ENCODE data around the gene LYPLA2. TPM values are rescaled to one million over a fixed set of nuclear protein-coding genes. Genes with fewer than 3 reads are reported as not detected.
"Not testable (repeated sequence)": the region's sequence is repeated elsewhere in the genome, so short reads cannot be mapped to it uniquely, and the experiment has no call there.

The LYPLA2 gene
- total RNA-seq, 1 donor from 2014 or later = 45.9 TPM

- no peaks in the 10 kb centered on the region for H3K36me3 ChIP-seq
- peaks cover 11% of the 10 kb centered on the region for H3K4me1 ChIP-seq
- no peak for ATAC-seq
- peak overlapping the region; percentile 99 for H3K4me3 ChIP-seq
- DNase-seq = no peak
- no peaks in the 10 kb centered on the region for H3K9me3 ChIP-seq
- H3K27ac ChIP-seq = peak overlapping the region; percentile 98
- TF ChIP-seq CTCF (IDR thresholded peaks at IDR 0.05) = no peak
- intact Hi-C loops (cut with DNase I) = no loop called here
- no peaks in the 10 kb centered on the region for H3K27me3 ChIP-seq
These were observed 35.0 kb downstream of the LYPLA2 start for GRCh38 chr1:23825762-23826522.

GRCh38 chr1:23826590-23826989 lies 35.6 kb downstream of the LYPLA2 start:
- intact Hi-C loops (cut with DNase I); H3K9me3 ChIP-seq; DNase-seq; H3K4me3 ChIP-seq; H3K36me3 ChIP-seq; ATAC-seq; H3K27me3 ChIP-seq; H3K27ac ChIP-seq: not testable (repeated sequence)
- peaks cover 11% of the 10 kb centered on the region for H3K4me1 ChIP-seq

DNA sequence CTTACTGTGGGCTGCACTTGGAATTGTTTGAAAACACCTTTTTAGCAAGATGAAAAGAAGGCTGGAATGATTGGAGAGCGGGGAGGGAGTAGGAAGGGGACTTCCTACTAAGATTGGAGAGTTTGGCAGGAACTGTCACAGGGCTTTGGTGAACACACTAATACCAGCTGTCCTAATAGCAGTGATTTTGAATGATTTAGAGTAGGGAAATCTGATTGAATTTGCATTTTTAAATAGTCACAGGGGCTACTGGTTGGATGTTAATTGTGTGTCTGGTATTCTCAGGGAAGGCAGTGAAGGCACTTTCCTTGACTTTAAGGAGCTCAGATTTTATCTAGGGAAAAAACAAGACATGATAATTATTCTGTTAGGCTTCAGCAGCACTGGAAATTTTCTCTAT lies 36.8 kb downstream of the LYPLA2 start:
- Histone ChIP-seq H3K4me3 (no peak overlapping the region), H3K4me1 (peaks cover 11% of the 10 kb centered on the region), H3K27me3 (no peaks in the 10 kb centered on the region), H3K27ac (no peak overlapping the region), H3K36me3 (no peaks in the 10 kb centered on the region), H3K9me3 (no peaks in the 10 kb centered on the region)
- DNase-seq = no peak
- ATAC-seq = no peak
- intact Hi-C loops (cut with DNase I) = no loop called here
- TF ChIP-seq CTCF (IDR thresholded peaks at IDR 0.05) = no peak

- H3K36me3 ChIP-seq; H3K9me3 ChIP-seq; DNase-seq; H3K27me3 ChIP-seq; H3K4me1 ChIP-seq; H3K27ac ChIP-seq; H3K4me3 ChIP-seq; ATAC-seq; intact Hi-C loops (cut with DNase I): not testable (repeated sequence)
These were observed 43.2 kb downstream of the LYPLA2 start for GRCh38 chr1:23834156-23834555.

DNA sequence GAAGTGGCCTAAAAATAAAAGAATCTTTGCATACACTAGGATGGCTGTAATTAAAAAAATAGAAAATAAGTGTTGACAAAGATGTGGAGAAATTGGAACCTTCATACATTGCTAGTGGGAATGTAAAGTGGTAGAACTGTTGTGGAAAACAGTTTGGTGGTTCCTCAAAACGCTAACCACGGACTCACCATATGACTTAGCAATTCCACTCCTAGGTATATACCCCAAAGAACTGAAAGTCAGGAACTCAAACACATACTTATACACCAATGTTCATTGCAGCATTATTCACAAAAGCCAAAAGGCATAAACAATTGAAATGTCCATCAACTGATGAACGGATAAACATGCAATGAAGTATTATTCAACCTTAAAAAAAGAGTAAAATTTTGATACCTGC lies 45.1 kb downstream of the LYPLA2 start:
- no peak for TF ChIP-seq CTCF (IDR thresholded peaks at IDR 0.05)
- H3K27ac ChIP-seq = no peak overlapping the region
- H3K9me3 ChIP-seq = no peaks in the 10 kb centered on the region
- H3K36me3 ChIP-seq = no peaks in the 10 kb centered on the region
- no peak for DNase-seq
- intact Hi-C loops (cut with DNase I) = no loop called here
- no peak for ATAC-seq
- H3K4me3 ChIP-seq = no peak overlapping the region
- no peaks in the 10 kb centered on the region for H3K27me3 ChIP-seq
- H3K4me1 ChIP-seq = peaks cover 6% of the 10 kb centered on the region

DNA sequence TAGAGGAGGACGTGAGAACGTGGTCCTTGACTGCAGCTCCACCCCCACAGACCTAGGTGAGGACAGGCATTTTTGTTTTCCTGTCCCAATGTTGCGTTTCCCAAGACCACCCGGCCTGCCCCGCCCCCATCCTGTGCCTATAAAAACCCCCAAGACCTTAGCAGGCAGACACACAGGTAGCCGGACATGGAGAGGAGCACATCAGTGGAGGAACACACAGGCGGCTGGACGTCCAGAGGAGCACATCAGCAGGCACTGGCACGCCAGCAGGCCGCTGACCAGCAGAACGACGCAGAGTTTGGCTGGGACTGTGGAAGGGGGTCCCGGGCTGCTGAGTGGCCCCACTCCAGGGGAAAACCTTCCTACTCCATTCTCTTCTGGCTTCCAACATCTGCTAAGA lies 47.0 kb downstream of the LYPLA2 start:
- H3K27ac ChIP-seq = no peak overlapping the region
- peak; percentile 23 for ATAC-seq
- TF ChIP-seq CTCF (IDR thresholded peaks at IDR 0.05) = no peak
- no peak overlapping the region for H3K4me3 ChIP-seq
- H3K9me3 ChIP-seq = no peaks in the 10 kb centered on the region
- peaks cover 6% of the 10 kb centered on the region for H3K4me1 ChIP-seq
- DNase-seq = no peak
- H3K36me3 ChIP-seq = no peaks in the 10 kb centered on the region
- intact Hi-C loops (cut with DNase I) = no loop called here
- no peaks in the 10 kb centered on the region for H3K27me3 ChIP-seq
